ENCODE results near the gene SARM1. TPM values are rescaled to one million over a fixed set of nuclear protein-coding genes. Genes with fewer than 3 reads are reported as not detected.

SARM1 gene
- total RNA-seq, 1 donor from 2014 or later = 29.8 TPM

DNA sequence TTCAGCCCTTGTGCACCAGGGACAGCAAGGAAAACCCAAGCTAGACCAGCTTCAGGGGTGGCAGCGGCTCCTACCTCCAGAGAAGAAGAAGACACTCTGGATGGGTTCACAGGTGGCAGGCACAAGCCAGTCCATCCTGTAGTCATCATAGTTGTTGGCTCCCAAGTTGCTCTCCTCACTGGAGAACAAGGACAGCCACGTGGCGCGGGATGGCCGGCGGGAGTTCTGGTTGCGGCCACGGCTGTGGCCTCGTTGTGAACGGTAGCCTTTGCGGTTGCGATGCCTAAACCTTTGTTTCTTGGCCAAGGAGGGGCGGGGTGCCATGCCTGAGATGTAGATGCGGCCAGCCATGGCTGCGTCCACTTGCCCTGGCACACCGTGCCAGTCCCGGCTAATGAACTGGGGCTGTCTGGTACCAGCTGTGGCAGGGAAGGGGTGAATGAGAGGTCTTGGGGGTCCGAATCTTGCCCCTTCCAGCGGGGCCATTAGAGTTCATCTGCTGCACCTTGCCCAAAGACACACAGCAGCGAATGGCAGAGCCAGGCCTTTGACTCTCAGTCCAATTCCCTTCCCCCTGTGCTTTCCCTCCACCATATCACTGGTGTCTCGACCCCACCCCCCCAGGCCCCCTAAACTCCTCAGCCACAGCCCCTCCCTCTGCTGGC, 3.7 kb upstream of the SARM1 start:
- intact Hi-C loops (cut with micrococcal nuclease) = no loop called here

DNA sequence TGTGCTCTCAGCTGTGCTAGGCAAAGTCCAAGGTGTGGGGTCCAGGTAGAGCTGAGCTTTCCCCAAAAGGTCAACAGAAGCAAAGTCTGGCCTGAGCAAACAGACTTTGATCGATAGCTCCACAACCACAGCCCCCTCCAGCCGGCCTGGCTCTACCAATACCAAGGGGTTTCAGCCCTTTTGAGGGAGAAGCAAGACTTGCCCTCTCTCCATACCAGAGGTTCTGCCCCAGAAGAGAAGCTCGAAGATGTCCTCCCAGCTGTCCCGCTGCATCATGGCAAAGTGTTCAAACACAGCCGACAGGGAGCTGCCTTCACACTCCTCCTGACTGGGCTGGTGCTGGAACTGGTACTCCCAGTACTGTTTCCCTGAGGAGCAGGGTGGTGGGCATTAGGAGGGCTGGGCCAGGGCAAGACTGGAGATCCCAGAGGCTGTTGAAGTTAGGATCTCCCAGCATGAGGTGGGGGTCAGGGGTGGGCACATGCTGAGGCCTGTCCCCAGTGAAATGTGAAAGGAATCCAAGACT, 3.1 kb upstream of the SARM1 start:
- intact Hi-C loops (cut with micrococcal nuclease) = no loop called here

DNA sequence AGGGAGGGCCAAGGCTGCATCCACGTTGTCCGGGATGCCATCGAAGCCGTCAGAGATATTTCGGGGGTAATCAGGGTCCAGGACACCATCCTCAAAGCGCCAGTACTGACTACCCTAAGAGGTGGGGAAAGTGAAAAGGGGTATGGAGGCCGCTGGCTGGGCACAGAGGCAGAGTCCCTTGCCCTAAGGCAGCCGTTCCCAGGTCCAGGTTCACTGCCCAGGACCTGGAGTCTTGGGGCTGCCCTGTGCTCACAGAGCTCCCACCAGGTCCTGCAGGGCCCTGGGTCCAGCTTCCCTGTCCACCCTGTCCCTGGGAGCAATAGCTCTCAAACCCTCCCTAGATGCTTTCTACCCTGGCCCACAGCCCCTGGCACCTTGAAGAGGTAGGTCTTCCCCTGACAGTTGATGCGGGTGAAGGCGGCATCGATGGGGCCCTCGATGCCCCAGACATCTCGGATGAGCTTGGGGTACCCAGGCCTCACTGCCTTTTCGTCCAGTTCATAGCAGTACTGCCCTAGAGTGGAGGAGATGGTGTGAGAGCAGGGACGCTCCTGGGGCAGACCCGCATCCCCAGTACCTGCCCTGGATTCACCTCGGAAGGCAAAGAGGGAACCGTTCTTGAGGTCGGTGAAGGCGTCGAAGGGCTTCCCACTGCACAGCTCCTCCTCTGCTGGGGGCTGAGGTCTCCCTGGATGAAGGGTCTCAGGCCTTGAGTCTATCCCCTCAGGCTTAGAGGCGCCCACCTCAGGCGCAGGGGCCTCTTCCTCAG, 2.4 kb upstream of the SARM1 start:
- intact Hi-C loops (cut with micrococcal nuclease) = no loop called here

DNA sequence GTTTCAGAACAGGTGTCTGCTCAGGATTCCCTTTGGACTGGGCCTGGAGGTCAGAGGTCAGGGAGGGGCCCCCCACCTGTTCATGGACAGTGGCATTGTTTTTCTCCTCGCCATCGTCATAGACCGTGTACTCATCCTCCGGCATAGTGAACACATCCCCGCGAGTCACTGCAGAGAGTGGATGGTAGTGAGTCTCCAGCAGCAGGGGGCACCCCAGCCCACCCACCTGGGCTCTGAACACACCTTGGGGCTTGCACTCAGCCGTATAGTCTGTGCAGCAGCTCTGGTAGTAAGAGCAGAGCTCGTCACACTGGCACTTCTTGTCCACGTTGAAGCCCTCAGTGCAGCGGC, 1.8 kb upstream of the SARM1 start:
- intact Hi-C loops (cut with micrococcal nuclease) = loop anchor here (5.0 to 10.0 kb wide), 5 partner anchors 48 to 343 kb away; partner anchors contain the start of genes ALDOC, BLTP2, PIGS and PROCA1

DNA sequence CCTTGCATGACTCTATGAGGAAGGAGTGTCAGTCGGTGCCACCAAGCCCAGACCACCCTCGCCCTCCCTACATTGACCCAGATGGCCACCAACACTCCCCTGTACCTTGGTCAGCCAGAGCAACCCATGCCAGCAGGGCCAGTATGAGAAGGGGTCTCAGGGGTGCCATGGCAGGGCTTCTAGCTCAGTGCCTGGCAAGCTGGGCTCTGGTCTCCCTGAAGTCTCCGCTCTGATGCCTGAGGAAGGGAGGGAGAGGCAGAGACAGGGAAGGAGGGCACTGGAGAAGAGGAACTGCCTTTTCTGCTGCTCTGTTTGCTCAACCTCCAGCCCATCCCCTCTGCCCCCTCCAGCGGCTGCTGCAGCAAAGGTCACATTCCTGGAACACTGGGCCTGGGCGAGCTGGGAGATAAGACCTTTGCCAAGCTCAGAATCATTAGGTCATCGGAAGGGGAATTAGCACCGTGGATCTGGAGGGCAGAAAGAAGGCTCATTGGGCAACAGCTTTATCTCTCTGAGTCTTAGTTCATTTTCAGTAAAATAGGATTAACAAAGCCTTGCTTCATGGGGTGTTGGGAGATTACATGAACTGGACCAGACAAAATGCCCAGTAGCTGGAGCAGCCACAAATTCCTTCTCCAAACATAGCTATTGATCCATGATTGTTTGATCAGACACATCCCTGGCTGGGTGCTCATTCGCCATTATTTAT, 1.3 kb upstream of the SARM1 start, which contains the start of gene VTN:
Gene VTN (minus strand): TSS at position 273 of the 709 bp plus-strand sequence. CDS start 104 bp downstream, at position 169.
- intact Hi-C loops (cut with micrococcal nuclease) = loop anchor here (5.0 to 10.0 kb wide), 5 partner anchors 47 to 342 kb away; partner anchors contain the start of genes ALDOC, BLTP2, PIGS and PROCA1

DNA sequence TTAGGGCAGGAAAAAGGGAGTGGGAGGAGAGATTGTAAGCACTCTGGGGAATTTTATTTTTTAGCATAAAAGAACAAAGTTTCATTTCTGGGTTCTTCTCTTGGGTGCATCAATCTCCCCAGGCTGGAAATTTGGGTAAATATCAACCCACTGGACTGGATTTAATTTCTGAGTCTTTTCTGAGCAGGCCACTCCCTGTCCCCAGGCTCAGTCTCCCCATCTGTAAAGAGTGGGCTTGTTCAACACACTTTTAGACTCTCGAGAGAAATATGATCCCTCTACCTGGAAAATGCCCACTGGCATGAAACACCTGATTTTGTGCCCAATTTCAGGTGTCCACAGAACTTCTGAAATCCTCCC, 770 bp upstream of the SARM1 start:
- intact Hi-C loops (cut with micrococcal nuclease) = loop anchor here (1.0 to 10.0 kb wide), 10 partner anchors 13 to 342 kb away; partner anchors contain the start of genes ALDOC, BLTP2, IFT20 and PIGS

DNA sequence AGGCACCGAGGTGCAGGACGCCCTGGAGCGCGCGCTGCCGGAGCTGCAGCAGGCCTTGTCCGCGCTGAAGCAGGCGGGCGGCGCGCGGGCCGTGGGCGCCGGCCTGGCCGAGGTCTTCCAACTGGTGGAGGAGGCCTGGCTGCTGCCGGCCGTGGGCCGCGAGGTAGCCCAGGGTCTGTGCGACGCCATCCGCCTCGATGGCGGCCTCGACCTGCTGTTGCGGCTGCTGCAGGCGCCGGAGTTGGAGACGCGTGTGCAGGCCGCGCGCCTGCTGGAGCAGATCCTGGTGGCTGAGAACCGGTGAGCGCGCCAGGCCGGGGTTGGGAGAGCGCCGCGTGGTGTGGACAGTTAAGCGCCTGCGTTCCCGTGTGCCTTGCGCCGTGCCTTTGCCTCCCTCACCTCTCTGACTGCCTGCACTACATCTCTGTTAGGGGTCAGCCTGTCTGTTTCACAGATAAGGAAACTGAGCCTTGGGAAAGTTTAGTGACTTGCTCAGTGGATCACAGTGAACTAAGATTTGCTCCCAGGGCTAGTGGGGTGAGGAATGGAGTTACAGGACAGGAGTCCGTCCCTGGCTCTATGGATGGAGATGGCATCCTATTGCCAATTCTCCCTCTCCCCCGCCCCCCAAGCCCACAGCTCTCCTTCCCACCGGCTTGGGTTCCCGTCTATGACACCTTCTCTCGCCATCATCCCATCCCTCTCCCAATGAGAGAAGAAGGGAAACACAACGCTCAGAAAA, 880 bp downstream of the SARM1 start:
- intact Hi-C loops (cut with micrococcal nuclease) = loop anchor here (5.0 to 10.0 kb wide), 5 partner anchors 45 to 340 kb away; partner anchors contain the start of genes ALDOC, BLTP2, PIGS and PROCA1

DNA sequence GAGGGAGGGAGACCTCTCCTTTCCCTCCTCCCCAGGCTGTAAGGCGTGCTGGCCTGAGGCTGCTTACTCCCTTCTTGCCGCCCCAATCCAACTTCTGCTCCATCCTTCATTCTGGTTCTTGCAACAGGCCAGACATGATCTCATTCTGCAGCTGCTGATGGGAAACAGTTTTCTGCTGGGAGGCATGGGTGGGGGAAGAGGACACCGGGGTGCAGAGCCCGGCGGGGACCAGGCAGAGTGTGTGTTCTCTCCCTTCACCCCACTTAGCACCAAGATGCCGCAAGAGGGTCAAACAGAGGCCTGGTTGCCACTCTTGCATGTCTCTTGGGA, 1.4 kb downstream of the SARM1 start:
- intact Hi-C loops (cut with micrococcal nuclease) = loop anchor here (5.0 to 10.0 kb wide), 5 partner anchors 44 to 339 kb away; partner anchors contain the start of genes ALDOC, BLTP2, PIGS and PROCA1

DNA sequence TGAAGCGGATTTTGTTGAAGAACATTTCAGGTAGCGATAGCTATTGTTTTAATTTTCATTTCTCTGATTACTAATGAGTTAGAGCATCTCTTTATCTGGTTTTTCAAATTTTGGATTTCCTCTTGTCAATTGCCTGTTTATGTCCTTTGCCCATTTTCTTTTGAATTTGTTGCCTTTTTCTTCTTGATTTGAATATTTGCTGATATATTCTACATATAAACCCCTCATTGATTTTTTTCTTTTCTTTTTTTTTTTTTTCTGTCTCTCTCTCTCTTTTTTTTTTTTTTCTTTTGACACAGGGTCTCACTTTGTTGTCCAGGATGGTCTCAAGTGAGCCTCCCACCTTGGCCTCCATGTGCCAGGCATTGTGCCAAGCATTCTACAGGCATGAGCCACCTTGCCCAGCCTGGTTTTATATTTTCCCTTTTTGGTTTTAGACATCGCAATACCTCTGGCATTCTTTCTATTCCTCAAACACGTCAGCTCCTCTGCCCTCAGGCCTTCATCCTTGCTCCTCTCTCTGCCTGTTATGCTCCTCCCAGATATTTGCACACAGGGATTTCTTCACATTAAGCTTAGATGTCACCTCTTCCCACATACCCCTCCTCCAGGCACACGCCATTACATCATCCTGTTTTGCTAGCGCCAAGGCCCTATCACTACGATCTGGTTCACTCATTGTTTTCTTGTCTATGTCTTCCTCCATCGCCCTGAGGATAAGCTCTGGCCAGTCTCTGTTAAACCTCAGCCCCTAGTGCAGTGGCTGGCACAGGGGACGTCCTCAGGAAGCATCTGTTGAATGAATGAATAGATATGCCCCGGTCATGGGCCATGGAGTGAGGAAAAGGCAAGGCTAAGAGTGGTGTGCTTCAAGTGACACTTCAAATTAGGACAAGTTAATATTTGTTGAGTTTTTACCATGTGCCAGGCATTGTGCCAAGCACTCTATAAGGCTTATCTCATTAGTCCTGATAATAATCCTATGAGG, 8.6 kb downstream of the SARM1 start:
- intact Hi-C loops (cut with micrococcal nuclease) = loop anchor here (10.0 kb wide), 1 partner anchor 195 kb away; the partner anchor contains the start of genes ALDOC and PIGS

DNA sequence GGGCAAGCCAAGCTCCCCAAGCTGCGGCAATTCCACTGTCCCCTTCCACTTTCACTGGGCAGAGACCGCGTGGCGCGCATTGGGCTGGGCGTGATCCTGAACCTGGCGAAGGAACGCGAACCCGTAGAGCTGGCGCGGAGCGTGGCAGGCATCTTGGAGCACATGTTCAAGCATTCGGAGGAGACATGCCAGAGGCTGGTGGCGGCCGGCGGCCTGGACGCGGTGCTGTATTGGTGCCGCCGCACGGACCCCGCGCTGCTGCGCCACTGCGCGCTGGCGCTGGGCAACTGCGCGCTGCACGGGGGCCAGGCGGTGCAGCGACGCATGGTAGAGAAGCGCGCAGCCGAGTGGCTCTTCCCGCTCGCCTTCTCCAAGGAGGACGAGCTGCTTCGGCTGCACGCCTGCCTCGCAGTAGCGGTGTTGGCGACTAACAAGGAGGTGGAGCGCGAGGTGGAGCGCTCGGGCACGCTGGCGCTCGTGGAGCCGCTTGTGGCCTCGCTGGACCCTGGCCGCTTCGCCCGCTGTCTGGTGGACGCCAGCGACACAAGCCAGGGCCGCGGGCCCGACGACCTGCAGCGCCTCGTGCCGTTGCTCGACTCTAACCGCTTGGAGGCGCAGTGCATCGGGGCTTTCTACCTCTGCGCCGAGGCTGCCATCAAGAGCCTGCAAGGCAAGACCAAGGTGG, 9.8 kb downstream of the SARM1 start:
- intact Hi-C loops (cut with micrococcal nuclease) = no loop called here

DNA sequence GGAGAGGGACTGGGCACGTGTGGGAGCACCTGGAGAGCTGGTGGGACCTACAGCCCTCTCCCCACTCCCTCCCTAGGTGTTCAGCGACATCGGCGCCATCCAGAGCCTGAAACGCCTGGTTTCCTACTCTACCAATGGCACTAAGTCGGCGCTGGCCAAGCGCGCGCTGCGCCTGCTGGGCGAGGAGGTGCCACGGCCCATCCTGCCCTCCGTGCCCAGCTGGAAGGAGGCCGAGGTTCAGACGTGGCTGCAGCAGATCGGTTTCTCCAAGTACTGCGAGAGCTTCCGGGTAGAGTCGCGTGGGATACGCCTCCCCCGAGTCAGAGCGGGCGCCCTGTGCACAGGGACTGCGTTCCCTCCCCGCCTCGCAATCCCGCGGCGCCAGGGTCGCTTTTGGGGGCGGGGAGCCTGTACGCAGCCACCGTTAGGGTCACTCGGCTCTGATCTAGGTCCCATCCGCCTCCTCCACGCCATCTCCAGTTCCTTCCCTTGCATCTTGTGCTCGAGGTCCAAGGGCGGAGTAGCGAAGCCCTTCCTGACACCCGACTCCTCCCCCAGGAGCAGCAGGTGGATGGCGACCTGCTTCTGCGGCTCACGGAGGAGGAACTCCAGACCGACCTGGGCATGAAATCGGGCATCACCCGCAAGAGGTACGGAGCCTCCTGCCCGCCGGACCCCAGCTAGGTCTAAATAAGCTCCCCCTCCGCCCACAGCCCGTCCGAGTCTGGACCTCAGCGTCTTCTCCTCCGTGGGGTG, 13.0 kb downstream of the SARM1 start:
- intact Hi-C loops (cut with micrococcal nuclease) = loop anchor here (1.0 kb wide), 3 partner anchors 13 to 49 kb away; partner anchors contain the start of genes IFT20, POLDIP2, SARM1 and TNFAIP1

DNA sequence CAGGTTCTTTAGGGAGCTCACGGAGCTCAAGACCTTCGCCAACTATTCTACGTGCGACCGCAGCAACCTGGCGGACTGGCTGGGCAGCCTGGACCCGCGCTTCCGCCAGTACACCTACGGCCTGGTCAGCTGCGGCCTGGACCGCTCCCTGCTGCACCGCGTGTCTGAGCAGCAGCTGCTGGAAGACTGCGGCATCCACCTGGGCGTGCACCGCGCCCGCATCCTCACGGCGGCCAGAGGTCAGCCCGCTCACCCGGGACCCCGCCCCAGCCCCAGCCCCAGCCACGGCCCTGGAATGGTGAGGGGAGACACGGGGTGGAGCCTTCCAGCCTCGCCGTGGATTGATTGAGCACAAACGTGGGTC, 13.5 kb downstream of the SARM1 start:
- intact Hi-C loops (cut with micrococcal nuclease) = no loop called here

DNA sequence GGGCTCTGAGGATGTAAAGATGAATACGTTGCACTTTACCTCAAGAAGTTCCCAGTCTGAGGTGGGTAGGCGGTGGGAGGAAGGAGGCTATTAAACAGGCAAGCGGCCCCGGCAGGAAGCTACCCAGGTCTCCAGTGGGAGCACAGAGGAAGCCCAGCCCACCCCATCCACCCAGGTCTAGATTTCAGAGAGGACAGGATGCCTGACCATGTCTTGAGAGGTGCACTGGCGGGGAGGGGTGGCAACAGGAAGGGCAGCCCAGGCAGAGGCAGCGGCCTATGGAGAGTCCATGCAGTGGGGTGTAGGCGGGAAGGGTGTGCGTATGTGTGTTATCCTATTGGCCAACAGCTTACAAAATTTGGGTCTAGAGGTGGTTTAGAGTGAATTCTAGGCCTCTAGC, 13.9 kb downstream of the SARM1 start:
- intact Hi-C loops (cut with micrococcal nuclease) = no loop called here

DNA sequence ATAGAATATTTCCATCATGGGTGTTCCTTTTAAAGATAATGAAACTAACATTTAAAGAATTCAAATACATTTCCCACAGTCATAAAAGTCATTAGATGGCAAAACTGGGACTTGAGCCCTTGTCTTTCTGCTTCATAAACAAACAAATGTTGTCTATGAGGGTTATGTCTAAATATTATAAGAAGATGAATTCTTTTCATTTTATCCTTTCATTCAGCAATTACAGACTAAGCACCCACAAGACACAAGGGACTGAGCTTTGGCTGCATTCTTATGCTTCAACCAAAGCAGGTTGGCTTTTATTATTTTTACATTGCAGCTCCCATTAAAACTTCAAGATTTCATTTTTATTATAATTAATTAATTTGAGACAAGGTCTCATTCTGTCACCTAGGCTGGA, 14.9 kb downstream of the SARM1 start:
- intact Hi-C loops (cut with micrococcal nuclease) = no loop called here

DNA sequence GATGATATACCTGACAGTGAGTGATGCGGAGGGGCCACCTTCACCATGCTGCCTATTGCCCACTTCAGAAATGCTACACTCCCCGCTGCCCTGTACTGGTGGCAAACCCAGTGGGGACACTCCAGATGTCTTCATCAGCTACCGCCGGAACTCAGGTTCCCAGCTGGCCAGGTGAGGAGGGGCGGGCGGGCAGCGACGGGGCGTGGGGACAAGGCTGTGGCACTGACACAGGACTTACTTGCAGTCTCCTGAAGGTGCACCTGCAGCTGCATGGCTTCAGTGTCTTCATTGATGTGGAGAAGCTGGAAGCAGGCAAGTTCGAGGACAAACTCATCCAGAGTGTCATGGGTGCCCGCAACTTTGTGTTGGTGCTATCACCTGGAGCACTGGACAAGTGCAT, 16.6 kb downstream of the SARM1 start:
- intact Hi-C loops (cut with micrococcal nuclease) = no loop called here

DNA sequence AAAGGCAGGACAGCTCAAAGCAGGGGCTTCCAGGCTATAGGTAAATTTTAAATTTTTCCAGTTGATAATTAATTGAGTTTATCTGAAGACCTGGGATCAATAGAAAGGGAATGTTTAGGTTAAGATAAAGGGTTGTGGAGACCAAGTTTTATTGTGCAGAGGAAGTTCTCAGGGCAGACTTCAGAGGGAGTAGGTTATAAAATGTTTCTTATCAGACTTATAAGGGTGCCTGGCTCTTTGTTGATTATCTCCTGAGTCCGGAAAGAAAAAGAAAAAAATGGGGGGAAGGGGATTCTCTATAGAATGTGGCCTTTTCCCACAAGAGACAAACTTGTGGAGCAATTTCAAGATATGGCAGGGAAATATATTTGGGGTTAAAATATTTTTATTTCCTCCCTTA, 18.6 kb downstream of the SARM1 start:
- intact Hi-C loops (cut with micrococcal nuclease) = no loop called here

DNA sequence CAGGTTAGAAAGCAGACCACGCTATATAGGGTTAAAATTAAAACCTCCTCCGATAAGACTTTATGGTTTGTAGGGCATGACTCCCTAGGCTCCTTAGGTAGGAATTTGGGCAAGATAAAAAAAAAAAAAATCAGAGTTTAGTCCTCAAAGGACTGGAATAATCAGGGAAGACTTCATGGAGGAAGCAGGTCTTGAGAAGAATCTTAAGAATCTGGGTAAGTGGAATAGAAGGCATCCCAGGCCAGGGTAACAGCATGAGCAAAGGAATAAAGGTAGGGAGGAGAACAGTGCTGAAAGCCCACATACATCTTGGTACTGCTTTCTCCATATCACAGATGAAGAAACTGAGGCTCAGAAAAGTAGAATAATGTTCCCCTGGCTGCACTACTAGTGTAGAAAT, 19.1 kb downstream of the SARM1 start:
- intact Hi-C loops (cut with micrococcal nuclease) = no loop called here

DNA sequence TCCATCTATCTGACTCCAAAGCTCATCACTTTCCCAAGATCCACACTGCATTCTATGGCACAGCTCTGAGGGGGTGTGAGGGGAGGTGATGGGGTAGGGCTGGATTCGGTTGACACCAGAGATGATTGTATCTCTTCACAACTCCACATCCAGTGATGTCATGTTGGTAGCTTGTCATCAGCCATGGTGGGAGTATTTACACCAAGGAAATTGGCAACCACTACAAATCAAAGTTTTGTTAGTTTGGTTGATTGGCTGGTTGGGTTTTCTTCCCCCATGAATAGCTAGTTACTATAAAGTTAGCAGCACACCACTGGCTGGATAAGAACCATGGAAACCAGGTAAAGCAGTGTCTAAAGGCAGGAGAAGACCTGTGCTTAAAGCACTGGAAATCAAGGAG, 19.5 kb downstream of the SARM1 start:
- intact Hi-C loops (cut with micrococcal nuclease) = no loop called here
